D721Med (cell line): ENCODE data around the gene ARFGEF2.

Experiments used
- DNase-seq: peaks from one replicate; pipeline ENCODE4 v3.0.0; 2011; ENCODE audit warnings: low spot score; ENCODE audit not compliant: insufficient read length
- FAIRE-seq: peaks from 2 replicates; lab custom pipeline; 2011; peaks lifted over from hg19 to GRCh38; lab: Jason Lieb, UNC
- TF ChIP-seq, protein P1 (sequence below): IDR thresholded peaks from 2 replicates; pipeline ENCODE4 v1.5.1; 2012; ENCODE audit warnings: mild to moderate bottlenecking, control low read depth; ENCODE audit not compliant: insufficient read depth; ENCODE audit errors: missing control alignments

The ARFGEF2 gene

DNA sequence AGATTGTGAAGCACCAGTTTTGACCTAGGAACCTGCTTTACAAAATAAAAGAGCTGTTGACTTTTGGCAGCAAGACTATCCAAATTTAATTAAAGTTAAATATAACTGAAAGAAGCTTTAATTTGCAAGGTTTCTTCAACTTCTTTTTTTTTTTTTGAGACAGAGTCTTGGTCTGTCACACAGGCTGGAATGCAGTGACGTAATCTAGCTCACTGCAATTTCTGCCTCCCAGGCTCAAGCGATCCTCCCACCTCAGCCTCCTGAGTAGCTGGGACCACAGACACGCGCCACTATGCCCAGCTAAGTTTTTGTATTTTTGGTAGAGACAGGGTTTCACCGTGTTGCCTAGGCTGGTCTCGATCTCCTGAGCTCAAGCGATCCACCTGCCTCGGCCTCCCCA lies 110.9 kb downstream of the ARFGEF2 start:
- TF ChIP-seq, protein P1, sequence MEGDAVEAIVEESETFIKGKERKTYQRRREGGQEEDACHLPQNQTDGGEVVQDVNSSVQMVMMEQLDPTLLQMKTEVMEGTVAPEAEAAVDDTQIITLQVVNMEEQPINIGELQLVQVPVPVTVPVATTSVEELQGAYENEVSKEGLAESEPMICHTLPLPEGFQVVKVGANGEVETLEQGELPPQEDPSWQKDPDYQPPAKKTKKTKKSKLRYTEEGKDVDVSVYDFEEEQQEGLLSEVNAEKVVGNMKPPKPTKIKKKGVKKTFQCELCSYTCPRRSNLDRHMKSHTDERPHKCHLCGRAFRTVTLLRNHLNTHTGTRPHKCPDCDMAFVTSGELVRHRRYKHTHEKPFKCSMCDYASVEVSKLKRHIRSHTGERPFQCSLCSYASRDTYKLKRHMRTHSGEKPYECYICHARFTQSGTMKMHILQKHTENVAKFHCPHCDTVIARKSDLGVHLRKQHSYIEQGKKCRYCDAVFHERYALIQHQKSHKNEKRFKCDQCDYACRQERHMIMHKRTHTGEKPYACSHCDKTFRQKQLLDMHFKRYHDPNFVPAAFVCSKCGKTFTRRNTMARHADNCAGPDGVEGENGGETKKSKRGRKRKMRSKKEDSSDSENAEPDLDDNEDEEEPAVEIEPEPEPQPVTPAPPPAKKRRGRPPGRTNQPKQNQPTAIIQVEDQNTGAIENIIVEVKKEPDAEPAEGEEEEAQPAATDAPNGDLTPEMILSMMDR: no peak
- no peak for FAIRE-seq
- DNase-seq: no peak

DNA sequence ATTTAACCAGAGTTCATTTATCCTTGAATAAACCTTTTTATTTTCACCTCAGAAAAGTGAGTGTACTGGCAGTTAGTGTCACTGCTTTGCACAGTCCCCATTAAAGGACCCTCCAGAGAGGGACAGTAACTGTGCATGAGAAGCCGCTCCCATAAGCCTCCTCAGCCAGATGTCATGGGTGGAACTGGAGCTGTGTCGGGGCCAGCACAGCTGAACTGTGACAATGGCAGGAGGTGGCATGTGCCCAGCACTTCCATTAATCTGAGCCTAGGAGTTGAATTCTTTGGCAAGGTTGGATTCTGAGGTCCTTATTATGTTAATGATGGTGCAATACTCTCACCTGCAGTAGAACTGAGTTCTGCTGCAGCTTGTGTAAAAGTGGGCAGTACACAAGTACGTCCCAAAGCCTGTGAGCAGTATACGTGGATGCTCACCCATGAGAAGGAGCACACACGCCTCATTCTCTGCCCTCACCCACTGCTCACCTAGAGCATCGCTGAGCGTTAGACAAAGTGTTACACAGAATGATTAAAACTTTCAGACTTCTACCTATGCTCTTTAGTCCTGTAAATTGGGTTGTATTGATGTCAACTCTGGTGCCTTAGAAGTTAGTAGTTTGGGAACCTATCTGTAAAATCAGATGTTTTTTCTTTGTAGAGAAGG lies 112.7 kb downstream of the ARFGEF2 start:
- DNase-seq (no peak), FAIRE-seq (no peak)
- TF ChIP-seq, protein P1: no peak

GRCh38 chr20:49037962-49038387 lies 116.5 kb downstream of the ARFGEF2 start:
- TF ChIP-seq, protein P1: no peak
- FAIRE-seq: no peak

GRCh38 chr20:49039854-49040253 lies 118.3 kb downstream of the ARFGEF2 start:
- FAIRE-seq: no peak
- DNase-seq: no peak
- TF ChIP-seq, protein P1: no peak

More at GRCh38 chr20:49037962-49038387, 116.5 kb downstream of the ARFGEF2 start:
- no peak for DNase-seq

GRCh38 chr20:49043000-49043399 lies 121.5 kb downstream of the ARFGEF2 start:
- FAIRE-seq (no peak), DNase-seq (no peak)
- TF ChIP-seq, protein P1: no peak

- TF ChIP-seq, protein P1: no peak
- no peak for DNase-seq
- no peak for FAIRE-seq
These were observed 124.1 kb downstream of the ARFGEF2 start for GRCh38 chr20:49045440-49046086.
